ENCODE results near the gene TBC1D21.

Gene TBC1D21

GRCh38 chr15:73840771-73841170 lies 32.6 kb upstream of the TBC1D21 start:
- TF ChIP-seq CTCF (IDR thresholded peaks at IDR 0.05), result no peak

- TF ChIP-seq CTCF (IDR thresholded peaks at IDR 0.05), result no peak
These were observed 31.3 kb upstream of the TBC1D21 start for GRCh38 chr15:73841756-73842725.

- TF ChIP-seq CTCF (IDR thresholded peaks at IDR 0.05), result no peak
These were observed 29.6 kb upstream of the TBC1D21 start for GRCh38 chr15:73843787-73844186.

DNA sequence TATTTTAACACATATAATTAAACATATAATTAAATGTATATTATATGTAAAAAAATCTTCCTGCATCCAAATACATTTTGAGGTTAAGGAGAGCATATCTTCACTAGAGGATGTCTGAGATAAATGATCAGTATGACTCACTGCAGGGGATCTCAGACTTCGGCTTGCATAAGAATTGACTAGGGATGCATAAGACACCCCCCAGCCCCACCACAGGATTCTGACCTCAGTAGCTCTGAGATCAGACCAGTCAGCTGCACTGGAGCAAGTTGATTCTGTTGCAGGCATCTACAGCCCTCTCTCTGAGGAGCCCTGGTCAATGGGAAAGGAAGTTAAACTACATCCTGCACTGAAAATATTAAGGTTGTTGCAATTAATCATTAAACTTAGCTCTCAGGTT lies 29.0 kb upstream of the TBC1D21 start:
- no peak for TF ChIP-seq CTCF (IDR thresholded peaks at IDR 0.05)

DNA sequence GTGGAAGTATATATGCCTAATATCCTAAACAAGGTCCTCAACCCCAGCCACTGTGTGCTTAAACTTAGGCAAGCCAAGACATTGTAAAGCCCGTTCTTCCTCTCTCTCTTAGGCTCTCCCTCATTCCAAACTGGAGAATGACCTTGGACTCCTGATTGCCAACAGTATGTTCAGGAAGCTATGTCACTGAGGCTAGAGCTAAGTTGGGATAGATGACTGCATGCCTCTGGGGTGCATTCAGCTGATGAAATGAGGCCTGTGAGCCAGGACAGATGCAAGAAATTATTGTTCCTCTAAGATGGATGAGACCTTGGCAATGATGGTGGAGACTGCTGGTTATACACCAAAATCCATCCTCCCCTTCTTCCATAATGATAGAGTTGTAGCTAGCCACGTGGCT lies 27.9 kb upstream of the TBC1D21 start:
- no peak for TF ChIP-seq CTCF (IDR thresholded peaks at IDR 0.05)

DNA sequence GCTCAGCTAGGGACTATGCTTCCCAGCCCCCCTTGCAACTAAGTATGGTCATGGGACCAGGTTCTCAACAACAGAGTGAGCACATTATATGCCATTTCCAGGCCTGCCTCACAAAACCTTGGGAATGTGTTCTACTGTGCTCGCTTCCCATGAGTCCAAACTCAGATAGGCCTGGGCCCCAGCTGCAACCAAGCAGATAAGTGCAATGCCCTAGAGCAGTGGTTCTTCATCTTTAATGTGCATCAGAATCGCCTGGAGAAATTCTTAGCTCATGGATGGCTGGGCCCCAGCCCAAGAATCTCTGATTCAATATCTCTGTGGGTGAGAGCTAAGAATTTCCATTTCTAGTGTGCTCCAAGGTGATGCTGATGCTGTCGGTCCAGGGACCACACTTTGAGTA lies 27.5 kb upstream of the TBC1D21 start:
- no peak for TF ChIP-seq CTCF (IDR thresholded peaks at IDR 0.05)

DNA sequence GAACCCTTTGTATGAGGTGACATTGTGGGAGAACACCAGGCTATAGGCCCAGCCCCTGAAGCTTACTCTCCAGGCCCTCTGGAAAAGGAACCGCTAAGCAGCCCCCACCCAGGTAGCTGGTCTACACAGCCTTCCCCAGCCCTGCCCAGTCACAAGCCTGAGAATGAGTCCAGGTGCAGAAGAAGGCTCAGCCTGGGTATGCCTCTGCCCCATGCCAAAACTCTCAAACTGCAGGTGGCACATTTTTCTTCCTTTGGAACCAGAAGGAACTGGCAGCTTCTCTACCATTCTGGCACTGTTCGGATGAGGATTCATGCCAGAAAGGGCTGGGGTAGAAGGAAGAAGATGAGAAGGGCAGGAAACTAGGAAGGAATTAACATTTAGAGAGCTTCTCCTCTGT lies 23.7 kb upstream of the TBC1D21 start:
- TF ChIP-seq CTCF (IDR thresholded peaks at IDR 0.05), result no peak

All from LNCAP (cell line).